22Rv1 (cell line): Measurements from ENCODE around the gene NME1.

Experiments
- H3K27ac ChIP-seq: fragments of 450-650 bp; 2 replicates; pipeline ENCODE4 v1.5.1; 2017
- ZFX ChIP-seq: fragments of 450-650 bp; IDR thresholded peaks from 2 replicates; pipeline ENCODE4 v1.6.1; 2017; ENCODE audit warnings: antibody characterized with exemption, borderline replicate concordance
- TF ChIP-seq, protein P1 (sequence below): fragments of 450-650 bp; IDR thresholded peaks from 2 replicates; pipeline ENCODE4 v1.5.1; 2017; ENCODE audit warnings: mild to moderate bottlenecking

Gene NME1

GRCh38 chr17:51152766-51153209 is 571 bp upstream of the NME1 start:
- TF ChIP-seq, protein P1, sequence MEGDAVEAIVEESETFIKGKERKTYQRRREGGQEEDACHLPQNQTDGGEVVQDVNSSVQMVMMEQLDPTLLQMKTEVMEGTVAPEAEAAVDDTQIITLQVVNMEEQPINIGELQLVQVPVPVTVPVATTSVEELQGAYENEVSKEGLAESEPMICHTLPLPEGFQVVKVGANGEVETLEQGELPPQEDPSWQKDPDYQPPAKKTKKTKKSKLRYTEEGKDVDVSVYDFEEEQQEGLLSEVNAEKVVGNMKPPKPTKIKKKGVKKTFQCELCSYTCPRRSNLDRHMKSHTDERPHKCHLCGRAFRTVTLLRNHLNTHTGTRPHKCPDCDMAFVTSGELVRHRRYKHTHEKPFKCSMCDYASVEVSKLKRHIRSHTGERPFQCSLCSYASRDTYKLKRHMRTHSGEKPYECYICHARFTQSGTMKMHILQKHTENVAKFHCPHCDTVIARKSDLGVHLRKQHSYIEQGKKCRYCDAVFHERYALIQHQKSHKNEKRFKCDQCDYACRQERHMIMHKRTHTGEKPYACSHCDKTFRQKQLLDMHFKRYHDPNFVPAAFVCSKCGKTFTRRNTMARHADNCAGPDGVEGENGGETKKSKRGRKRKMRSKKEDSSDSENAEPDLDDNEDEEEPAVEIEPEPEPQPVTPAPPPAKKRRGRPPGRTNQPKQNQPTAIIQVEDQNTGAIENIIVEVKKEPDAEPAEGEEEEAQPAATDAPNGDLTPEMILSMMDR: no peak
- no peak for TF ChIP-seq ZFX
- H3K27ac ChIP-seq: peak overlapping the region; percentile 84

DNA sequence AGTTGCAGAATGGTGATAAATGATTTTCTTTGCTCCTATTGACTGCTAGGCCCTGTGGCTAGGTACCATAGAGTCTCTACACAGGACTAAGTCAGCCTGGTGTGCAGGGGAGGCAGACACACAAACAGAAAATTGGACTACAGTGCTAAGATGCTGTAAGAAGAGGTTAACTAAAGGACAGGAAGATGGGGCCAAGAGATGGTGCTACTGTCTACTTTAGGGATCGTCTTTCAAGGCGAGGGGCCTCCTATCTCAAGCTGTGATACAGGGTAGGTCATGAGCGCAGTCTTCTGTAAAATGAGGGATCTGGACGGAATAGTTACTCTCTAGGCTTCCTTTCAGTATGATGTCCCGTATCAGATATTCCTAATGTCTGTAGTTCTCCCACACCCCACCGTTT is 817 bp downstream of the NME1 start:
- peak overlapping the region; percentile 84 for H3K27ac ChIP-seq
- no peak for TF ChIP-seq ZFX
- TF ChIP-seq, protein P1: no peak

DNA sequence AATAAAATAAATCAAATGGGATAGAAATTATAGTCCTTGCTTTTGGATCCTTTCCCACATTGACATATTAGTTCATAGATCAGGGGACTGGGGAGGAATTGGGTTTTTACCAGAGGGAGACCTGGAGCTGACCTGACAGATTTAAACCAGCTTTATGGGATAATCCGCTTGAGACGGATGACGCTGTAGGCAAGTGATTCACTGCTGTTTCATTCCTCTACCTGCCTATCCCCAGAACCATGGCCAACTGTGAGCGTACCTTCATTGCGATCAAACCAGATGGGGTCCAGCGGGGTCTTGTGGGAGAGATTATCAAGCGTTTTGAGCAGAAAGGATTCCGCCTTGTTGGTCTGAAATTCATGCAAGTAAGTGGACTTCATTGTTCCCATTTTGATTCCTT is 2.1 kb downstream of the NME1 start:
- no peak overlapping the region for H3K27ac ChIP-seq
- no peak for TF ChIP-seq ZFX
- TF ChIP-seq, protein P1: no peak

GRCh38 chr17:51159604-51160003 is 6.2 kb downstream of the NME1 start:
- no peak overlapping the region for H3K27ac ChIP-seq
- TF ChIP-seq, protein P1: no peak
- no peak for TF ChIP-seq ZFX

GRCh38 chr17:51161541-51161940 is 8.2 kb downstream of the NME1 start:
- TF ChIP-seq, protein P1: no peak
- no peak for TF ChIP-seq ZFX
- no peak overlapping the region for H3K27ac ChIP-seq

GRCh38 chr17:51164911-51165679 is 11.7 kb downstream of the NME1 start:
- H3K27ac ChIP-seq: peak overlapping the region; percentile 90
- TF ChIP-seq ZFX: no peak
- TF ChIP-seq, protein P1: no peak

DNA sequence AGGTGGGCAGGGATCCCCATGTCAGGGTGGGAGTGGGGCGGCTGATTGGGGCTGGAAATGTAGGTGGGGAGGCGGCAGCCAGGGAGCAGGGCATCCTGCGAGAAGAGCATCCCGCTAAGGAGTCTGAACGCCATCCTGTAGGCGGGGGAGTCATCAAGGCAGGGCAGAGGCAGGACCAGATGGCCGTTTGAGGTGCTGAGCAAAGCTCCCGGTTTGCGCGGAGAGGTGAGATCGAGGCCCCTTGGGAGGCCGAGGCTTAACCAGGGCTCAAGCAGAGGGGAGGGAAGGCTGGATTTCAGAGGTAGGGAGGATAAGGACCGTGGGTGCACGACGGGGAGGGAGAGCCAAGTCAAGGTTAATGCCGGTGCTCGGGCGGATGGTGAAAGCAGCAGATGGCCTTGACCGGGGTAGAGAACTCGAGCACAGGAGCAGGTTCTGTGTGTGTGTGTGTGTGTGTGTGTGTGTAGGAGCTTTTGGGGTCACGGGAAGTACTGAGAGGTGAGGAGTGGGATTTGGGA is 12.4 kb downstream of the NME1 start:
- TF ChIP-seq, protein P1: no peak
- TF ChIP-seq ZFX: no peak

More for the DNA sequence above, 12.4 kb downstream of the NME1 start:
- peak overlapping the region; percentile 90 for H3K27ac ChIP-seq
